SW480 (cell line): ENCODE results near the gene CAMTA1.

Source experiments
- DNase-seq: peaks from one replicate; pipeline ENCODE4 v3.0.0-alpha.2; 2016; ENCODE audit warnings: low spot score

The CAMTA1 gene

GRCh38 chr1:7477593-7477992 lies 692.3 kb downstream of the CAMTA1 start:
- no peak for DNase-seq

DNA sequence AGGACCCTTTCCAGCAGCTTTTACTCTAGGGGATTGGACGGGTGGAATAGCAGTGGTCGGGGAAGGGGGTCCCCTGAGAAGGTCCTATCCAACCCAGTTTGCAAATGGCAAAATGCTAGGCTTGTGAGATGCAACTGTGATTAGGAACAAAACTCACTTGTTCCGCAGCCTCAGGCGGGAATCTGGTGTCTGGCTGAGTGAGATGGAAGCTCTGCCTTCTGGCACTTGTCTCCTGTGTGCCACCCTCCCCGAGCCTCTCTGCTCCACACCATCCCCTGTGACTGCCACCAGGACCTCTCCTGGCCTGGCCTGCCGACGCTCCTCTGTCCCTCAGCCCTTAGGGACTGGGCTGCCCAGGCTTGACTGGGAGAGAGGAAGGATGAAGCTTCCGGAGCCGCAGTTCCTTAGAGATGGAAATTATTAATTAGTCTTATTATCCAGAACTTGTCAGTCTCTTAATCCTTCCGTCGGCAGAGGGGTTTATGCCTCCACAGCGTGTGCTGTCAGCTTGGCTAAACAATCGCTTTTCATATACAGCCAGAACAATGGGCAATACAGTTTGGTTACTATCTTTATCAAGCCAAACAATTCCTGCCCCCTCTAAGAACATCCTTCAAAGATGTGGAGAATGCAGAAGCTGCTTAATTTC lies 693.0 kb downstream of the CAMTA1 start:
- no peak for DNase-seq

DNA sequence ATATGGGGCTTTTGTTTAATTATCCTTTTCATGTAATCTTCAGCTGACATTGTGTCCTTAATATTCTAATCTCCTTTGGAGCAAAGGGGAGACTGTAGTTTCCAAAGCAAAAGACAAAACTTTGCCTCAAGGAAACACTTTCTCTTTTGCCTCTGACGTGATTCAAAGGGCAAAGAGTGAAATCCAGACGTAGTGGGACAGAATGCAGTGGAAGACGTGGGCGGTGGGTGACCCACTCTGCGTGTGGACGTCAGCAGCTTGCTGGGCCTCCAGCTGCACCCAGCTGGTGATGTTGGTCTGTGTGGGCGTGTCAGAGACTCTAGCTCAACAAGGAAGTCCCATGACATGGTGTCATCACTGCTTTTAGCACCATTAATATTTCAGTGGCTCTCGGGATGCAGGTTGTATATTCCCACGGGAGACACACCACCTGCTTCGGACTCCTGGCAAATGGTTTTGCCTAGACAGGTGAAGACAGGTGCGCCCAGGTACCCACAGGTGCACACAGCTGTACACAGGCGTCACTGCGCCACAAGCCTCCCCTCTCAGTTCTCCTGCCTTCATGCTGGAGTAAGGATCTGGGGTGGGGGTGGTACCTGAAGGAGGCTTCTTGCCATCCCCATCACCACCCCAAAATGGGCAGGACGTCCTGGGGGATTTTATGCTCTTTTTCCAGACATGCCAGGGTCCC lies 693.7 kb downstream of the CAMTA1 start:
- DNase-seq = peak; percentile 22

GRCh38 chr1:7479571-7479970 lies 694.3 kb downstream of the CAMTA1 start:
- no peak for DNase-seq

GRCh38 chr1:7481194-7481593 lies 695.9 kb downstream of the CAMTA1 start:
- DNase-seq = no peak

DNA sequence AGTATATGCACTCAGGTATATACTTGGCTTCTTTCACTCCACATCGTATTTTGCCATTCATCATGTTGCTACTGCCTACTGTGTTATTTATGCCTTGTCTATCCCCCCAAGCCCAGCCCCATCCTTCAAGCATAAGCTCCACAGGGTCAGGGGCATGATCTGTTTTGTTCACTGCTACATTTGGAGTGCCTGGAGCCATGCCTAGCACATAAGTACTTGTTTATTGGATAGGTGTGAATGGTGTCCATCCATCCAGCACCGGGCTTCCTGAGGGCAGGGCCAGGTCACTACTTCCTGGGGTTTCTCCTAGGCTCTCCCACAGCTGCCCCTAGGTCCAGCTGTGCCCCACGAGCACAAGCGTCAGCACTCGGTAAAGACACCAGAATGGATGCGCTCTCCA lies 696.8 kb downstream of the CAMTA1 start:
- DNase-seq = no peak

GRCh38 chr1:7482772-7483495 lies 697.7 kb downstream of the CAMTA1 start:
- no peak for DNase-seq

GRCh38 chr1:7483634-7484383 lies 698.6 kb downstream of the CAMTA1 start:
- DNase-seq = no peak

DNA sequence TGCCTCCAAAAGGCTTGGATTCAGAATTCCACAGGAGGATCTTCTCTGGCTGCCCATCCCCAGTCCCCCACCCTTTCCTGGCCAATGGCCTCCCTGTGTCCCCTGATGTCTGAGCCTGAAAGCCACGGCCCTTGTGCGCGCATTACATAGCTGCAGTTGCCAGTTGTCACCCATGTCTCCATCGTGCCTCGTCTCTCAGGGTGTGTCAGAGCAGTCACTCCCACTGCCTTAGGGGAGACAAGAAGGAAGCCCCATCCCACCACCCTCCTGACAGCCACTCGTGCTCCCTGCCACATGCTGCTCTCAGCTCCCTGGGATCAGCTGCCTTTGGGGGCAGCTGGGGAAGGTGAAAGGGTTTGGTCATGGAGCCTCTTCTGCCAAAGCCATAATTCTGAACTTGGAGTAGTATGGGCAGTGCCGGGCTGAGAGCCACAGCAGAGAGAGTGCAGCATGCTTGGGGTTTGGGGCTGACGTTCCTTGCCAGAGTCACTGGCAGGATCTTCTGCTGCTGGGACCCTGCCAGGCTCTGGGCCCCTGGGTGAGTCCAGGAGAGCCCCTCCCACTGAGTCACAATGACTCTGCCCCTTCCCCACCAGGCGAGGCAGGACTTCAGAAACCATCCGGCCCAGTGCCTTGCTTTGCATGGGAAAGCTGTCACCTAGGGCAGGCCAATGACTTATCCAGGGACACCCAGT lies 700.0 kb downstream of the CAMTA1 start:
- no peak for DNase-seq

DNA sequence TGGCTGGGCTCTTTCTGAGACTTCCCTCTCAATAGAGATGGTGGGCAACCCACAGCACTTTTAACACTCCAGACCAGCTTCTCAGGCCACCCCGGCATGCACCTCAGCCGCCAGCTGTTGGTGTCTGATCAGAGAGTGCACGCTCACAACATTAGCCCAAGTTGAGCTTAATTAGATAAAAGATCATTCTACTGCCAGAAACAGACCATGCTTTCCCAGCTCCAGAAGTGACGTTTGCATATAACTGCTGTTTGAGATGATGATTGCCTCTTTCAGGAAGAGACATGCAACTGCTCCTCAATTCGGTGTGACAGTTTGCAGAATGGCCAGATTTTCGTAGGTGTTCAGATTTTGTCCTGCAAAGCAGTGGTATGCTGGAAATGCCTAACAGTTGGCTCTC lies 700.6 kb downstream of the CAMTA1 start:
- DNase-seq = no peak

DNA sequence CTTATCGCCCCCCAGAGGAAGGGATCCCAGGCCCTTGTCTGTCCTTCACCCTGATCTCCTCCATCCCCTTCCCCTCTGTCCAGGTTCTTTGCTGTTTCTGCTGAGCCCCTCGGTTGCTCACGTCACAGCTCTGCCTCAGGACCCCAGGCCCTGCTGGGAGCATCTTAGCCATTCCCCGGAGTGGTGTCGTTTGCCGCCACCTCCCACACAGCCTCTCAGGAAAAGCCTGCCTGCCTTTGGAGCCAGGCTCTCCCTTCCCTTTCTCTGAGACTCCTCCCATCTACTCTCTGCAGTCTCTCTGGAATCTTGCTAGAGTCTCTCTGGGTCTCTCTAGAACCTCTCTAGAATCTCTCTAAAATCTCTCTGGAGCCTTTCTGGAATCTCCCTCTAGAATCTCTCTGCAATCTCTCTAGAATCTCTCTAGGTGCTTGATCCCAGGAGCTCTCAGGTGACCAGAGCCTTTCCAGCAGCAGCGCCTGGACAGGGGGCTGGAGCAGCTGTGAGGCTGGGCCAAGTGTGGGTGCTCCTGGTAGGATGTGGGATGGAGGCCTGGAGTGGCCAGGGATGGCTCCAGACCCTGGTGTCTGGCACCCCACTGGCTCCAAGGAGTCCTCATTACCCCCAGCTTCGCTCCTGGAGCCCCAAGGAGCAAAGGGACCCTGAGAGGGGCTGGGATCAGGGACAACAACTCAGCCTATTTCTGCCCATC lies 702.7 kb downstream of the CAMTA1 start:
- no peak for DNase-seq

- no peak for DNase-seq
These were observed 703.2 kb downstream of the CAMTA1 start for GRCh38 chr1:7488475-7488842.

DNA sequence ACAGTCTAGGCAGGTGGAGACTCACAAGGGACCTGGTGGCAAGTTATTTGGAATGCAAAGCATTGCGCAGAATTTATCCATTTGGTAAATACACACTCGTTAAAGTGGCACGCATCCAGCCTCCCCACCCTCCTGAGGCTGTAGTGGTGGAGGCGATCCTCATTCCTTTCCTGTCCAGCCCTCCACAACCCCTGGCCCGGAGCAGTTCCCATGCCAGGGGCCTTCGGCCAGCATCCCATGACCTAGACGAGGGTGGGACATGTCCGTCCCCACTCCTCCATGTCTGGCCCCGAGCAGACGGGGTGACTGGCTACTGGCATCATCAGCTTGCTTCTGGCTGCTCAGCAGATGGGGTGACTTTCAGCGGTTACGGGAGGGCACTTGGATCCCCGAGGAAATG lies 704.3 kb downstream of the CAMTA1 start:
- DNase-seq = no peak

GRCh38 chr1:7490576-7490975 lies 705.3 kb downstream of the CAMTA1 start:
- DNase-seq = no peak

DNA sequence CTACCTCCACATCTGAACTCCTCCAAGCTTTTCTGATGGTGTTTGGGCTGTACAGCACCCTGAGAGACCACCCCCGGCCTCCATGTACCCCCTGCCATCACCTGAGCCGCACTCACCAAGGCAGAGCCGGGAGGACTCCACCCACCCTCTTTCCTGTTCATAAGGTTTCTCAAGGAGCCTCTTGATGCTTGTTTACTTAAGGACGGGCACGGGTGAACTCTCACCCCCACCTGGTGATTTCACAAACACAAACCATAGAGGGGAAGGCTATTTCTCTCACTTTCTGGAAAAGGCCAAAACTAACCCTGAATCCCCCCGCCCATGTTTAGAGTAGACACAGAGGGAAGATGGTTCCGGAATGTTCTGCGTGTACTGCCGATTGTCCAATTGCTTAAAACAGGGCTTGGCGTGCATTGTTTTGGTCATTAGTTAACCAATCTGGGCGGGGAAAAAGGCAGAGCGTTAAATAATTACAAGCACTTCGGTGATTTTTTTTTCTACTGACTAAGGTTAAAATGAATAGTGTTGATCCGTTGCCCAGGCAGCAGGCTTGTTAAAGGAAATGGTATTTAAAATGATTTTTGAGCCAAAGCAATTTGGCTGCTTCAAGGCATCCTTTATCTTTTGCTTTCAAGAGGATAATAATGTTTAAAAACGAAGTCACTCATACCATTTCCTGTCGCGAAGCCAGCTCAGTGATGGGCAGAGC lies 706.0 kb downstream of the CAMTA1 start:
- no peak for DNase-seq

DNA sequence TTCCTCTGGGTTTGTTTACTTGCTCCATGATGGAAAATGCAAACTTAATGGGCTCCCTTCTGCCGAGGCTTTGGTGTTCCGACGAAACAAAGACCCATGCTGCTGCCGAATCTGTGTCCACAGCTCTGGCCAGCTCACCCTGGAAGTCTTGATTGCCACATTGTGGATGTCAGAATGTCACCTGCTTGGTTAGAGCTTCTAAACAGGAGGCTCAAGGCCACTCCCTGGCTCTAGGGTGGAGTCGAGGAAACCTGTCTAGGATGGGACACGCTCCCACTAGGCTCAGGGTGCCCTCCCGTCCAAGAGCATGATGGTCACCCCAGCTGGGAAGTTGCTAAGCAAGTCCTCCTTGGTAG lies 706.5 kb downstream of the CAMTA1 start:
- DNase-seq = no peak

DNA sequence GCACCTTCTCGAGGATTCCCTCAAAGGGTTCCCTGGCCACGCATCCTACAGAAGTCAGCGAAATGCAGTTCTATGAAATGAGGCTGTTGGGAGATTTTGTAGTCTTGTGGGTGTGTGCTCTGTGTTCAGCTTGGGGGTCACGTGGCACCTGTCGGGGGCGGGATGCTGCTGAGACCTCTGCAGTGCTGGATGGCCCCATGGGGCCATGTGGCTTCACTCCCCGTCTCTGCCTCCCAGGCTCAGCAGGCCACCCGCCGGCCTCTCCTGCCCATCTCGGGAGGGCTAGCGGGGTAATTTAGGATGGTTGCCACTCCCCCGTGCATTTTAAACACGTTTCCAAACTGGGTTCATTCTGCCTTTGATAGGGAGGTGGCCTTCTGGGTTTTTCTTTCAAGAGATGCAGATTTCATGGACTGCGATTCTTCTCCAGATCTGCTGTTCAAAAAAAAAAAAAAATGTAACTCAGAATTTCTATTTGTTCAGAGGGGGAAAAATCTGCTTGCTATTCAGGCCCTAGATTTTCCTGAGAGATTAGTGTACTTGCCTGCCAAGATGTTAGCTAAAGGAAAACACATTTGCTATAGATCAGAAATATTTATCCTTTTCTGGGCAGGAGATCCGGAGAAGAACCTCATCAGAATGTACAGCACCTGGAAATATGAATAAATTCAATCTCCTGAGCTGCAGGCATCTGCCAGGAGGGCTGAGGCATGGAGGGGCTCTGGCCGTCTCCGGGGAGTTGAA lies 708.6 kb downstream of the CAMTA1 start:
- DNase-seq = no peak

GRCh38 chr1:7495962-7496361 lies 710.7 kb downstream of the CAMTA1 start:
- no peak for DNase-seq

DNA sequence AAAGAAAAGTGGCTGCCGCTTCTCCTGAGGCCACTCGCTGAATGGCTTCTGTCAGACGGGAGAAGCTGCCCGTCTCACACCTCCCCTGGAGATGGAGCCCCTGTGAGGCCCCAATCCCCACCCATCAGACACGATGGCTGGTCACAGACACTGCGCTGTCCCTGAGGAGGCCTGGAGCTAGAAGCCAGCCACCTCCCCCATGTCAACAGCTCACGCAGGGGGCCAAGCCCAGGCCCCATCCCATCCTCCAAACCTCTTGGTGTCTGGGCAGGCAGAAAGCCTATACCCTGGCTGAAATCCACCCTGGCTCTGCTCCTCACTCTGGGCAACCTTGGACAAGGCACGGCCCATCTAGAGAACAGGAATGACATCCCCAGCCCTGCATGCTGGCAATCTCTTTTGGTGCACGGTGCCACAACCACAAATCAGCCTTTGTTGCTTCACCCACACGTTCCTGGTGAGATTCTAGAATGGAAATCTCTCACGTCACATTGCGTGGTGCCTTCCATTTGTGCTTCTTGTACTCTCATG lies 711.9 kb downstream of the CAMTA1 start:
- no peak for DNase-seq
